Karpas-422 (cell line): ENCODE data around the gene NR6A1. TPM values are rescaled to one million over a fixed set of nuclear protein-coding genes. Genes with fewer than 3 reads are reported as not detected.

Source experiments
- DNase-seq: peaks from one replicate; pipeline ENCODE4 v3.0.0-alpha.2; 2015
- H2AFZ ChIP-seq: fragments of 200-600 bp; sonication (generic); 2 replicates; pipeline ENCODE4 v1.6.1; 2014; ENCODE audit warnings: antibody characterized with exemption, low read length, mixed read lengths
- H3K27ac ChIP-seq: fragments of 200-600 bp; sonication (generic); 2 replicates; pipeline ENCODE4 v1.5.1; 2014; ENCODE audit warnings: mild to moderate bottlenecking, low read length, moderate library complexity
- H3K27me3 ChIP-seq: fragments of 200-600 bp; sonication (generic); 2 replicates; pipeline ENCODE4 v1.6.1; 2014; ENCODE audit warnings: low read length, mixed read lengths
- H3K36me3 ChIP-seq: fragments of 200-600 bp; sonication (generic); 2 replicates; pipeline ENCODE4 v1.6.1; 2014; ENCODE audit warnings: low read length, mixed read lengths; ENCODE audit not compliant: insufficient read depth
- H3K4me1 ChIP-seq: fragments of 200-600 bp; sonication (generic); 2 replicates; pipeline ENCODE4 v1.6.1; 2014; ENCODE audit warnings: mild to moderate bottlenecking, low read length, mixed read lengths
- H3K4me2 ChIP-seq: fragments of 200-600 bp; sonication (generic); 2 replicates; pipeline ENCODE4 v1.6.1; 2014; ENCODE audit warnings: low read length, low read depth, mild to moderate bottlenecking; ENCODE audit not compliant: poor library complexity, severe bottlenecking
- H3K4me3 ChIP-seq: fragments of 200-600 bp; sonication (generic); 2 replicates; pipeline ENCODE4 v1.5.1; 2014; ENCODE audit warnings: mild to moderate bottlenecking, antibody characterized with exemption, low read length, mixed read lengths
- H3K79me2 ChIP-seq: fragments of 200-600 bp; sonication (generic); 2 replicates; pipeline ENCODE4 v1.6.1; 2014; ENCODE audit warnings: mild to moderate bottlenecking, low read length, mixed read lengths
- H3K9ac ChIP-seq: fragments of 200-600 bp; sonication (generic); 2 replicates; pipeline ENCODE4 v1.6.0; 2014; ENCODE audit warnings: low read length
- H3K9me2 ChIP-seq: fragments of 200-600 bp; sonication (generic), shearing (Covaris generic); replicated peaks from 2 replicates; pipeline ENCODE4 v1.6.0; 2014; ENCODE audit warnings: mild to moderate bottlenecking, low read length, moderate library complexity; ENCODE audit not compliant: insufficient read depth
- H3K9me3 ChIP-seq: fragments of 300-700, 200-600 bp; sonication (generic); 2 replicates; pipeline ENCODE4 v1.6.1; 2014; ENCODE audit warnings: low read length, mixed read lengths
- H4K20me1 ChIP-seq: fragments of 200-600 bp; sonication (generic); 2 replicates; pipeline ENCODE4 v1.6.1; 2014; ENCODE audit warnings: mild to moderate bottlenecking, antibody characterized with exemption, low read length, low read depth; ENCODE audit not compliant: insufficient read depth
- total RNA-seq: library from RNA; depleted of rRNA; stranded (reverse); fragments of >200 nt; shearing (Covaris generic); gene quantifications from 2 replicates; pipeline ENCODE4 v1.2.3, GENCODE V29; 2014; ENCODE audit warnings: low replicate concordance

NR6A1 gene
- total RNA-seq, 1 experiment from 2014 or later = 3.1 TPM

DNA sequence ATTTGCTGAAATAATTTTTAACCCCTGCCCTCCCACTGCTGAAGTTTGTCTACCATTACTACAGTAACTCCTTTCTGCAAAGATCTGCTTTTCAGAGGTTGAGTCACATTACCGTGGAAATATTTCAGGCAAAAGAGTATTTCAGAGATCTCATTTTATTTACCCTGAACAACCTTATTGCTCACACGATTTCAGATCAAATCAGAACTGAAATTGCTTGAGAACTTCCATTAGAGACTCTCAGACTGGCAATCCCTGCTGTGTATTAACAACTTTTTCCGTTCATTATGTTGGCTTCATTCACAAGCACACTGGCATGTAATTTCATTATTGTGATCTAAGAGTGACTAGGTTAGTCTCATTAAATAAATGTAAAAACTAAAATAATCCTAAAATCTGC is 16.1 kb downstream of the NR6A1 start:
- no peak overlapping the region for H3K27ac ChIP-seq
- no peak overlapping the region for H2AFZ ChIP-seq
- H3K36me3 ChIP-seq = no peaks in the 10 kb centered on the region
- no peaks in the 10 kb centered on the region for H3K79me2 ChIP-seq
- H3K4me3 ChIP-seq = no peak overlapping the region
- H3K4me2 ChIP-seq = no peak overlapping the region
- peaks cover 23% of the 10 kb centered on the region for H4K20me1 ChIP-seq
- no peaks in the 10 kb centered on the region for H3K9me2 ChIP-seq
- H3K4me1 ChIP-seq = peaks cover 3% of the 10 kb centered on the region; the same call in 1 of the 2 replicates
- H3K27me3 ChIP-seq = no peaks in the 10 kb centered on the region
- no peak overlapping the region for H3K9ac ChIP-seq
- no peak for DNase-seq
- H3K9me3 ChIP-seq = no peaks in the 10 kb centered on the region

DNA sequence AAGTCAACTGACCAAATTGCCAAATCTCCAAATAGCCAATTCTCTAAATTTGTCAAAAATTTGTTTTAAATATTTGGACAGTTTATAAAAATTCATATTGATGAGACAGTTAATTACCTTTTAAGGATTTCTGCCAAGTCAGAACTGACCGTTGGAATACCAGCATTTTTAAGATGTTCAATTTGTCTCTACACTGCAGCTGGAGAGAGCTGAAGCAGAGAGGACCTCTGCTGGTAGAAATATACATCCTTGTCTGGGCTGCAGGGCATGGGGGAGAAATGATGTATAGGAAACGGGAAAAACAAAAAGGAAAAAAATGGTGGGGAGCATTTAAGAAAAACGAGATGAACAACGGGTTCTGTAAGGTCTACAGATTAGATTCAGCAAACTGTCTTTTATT is 16.8 kb downstream of the NR6A1 start:
- Histone ChIP-seq H3K27me3 (no peaks in the 10 kb centered on the region), H3K4me1 (peaks cover 3% of the 10 kb centered on the region; the same call in 1 of the 2 replicates), H4K20me1 (peaks cover 23% of the 10 kb centered on the region), H3K36me3 (no peaks in the 10 kb centered on the region), H3K27ac (no peak overlapping the region), H3K4me2 (no peak overlapping the region), H2AFZ (no peak overlapping the region), H3K9ac (no peak overlapping the region), H3K79me2 (no peaks in the 10 kb centered on the region), H3K9me3 (no peaks in the 10 kb centered on the region), H3K4me3 (no peak overlapping the region), H3K9me2 (no peaks in the 10 kb centered on the region)
- no peak for DNase-seq

GRCh38 chr9:124752967-124753366 is 18.1 kb downstream of the NR6A1 start:
- H3K79me2 ChIP-seq = no peaks in the 10 kb centered on the region
- H3K27me3 ChIP-seq = no peaks in the 10 kb centered on the region
- DNase-seq = no peak
- no peak overlapping the region for H3K4me2 ChIP-seq
- no peaks in the 10 kb centered on the region for H3K9me3 ChIP-seq
- no peaks in the 10 kb centered on the region for H3K4me1 ChIP-seq
- H3K9ac ChIP-seq = no peak overlapping the region
- H3K36me3 ChIP-seq = no peaks in the 10 kb centered on the region
- H2AFZ ChIP-seq = no peak overlapping the region
- H3K4me3 ChIP-seq = no peak overlapping the region
- H3K9me2 ChIP-seq = no peaks in the 10 kb centered on the region
- peaks cover 17% of the 10 kb centered on the region for H4K20me1 ChIP-seq
- no peak overlapping the region for H3K27ac ChIP-seq

DNA sequence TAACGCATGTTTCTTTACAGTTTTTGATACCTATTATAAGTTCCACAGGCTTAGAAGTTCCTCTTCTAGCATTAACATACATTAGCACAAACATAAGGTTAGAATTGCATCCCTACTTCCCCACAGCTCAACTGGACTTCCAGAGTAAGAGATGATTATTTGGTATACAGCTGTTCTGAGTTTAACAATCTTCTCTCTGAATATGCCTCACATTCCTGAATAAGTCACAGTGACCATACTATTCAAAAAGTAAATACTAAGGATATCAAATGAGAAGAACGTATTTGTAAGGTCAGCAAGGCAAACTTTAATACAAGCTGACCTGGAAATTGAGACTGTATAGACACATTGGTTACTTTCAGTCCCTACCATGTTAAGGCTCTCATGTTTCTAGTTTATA is 21.3 kb downstream of the NR6A1 start:
- no peak overlapping the region for H3K4me3 ChIP-seq
- H2AFZ ChIP-seq = no peak overlapping the region
- peaks cover 17% of the 10 kb centered on the region for H4K20me1 ChIP-seq
- H3K4me2 ChIP-seq = no peak overlapping the region
- no peaks in the 10 kb centered on the region for H3K9me2 ChIP-seq
- no peak overlapping the region for H3K9ac ChIP-seq
- H3K36me3 ChIP-seq = no peaks in the 10 kb centered on the region
- H3K79me2 ChIP-seq = no peaks in the 10 kb centered on the region
- no peaks in the 10 kb centered on the region for H3K9me3 ChIP-seq
- no peak overlapping the region for H3K27ac ChIP-seq
- no peak for DNase-seq
- H3K4me1 ChIP-seq = no peaks in the 10 kb centered on the region
- H3K27me3 ChIP-seq = no peaks in the 10 kb centered on the region

DNA sequence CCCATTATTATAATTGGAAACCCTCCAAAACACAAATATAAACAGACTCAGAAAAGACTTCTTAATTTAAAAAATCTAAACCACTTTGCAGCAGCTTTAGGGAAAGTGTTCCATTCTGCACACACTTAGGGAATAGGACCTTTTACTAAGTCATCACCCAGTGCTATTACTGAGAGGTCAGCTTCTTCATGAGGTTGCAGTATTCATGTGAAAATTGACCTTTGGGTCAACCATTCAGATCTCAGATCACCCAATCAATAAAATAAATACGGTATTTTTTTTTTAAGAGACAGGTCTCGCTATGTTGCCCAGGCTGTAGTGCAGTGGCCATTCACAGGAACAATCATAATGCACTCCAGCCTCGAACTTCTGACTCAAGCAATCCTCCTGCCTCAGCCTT is 21.8 kb downstream of the NR6A1 start:
- H3K4me2 ChIP-seq = no peak overlapping the region
- no peaks in the 10 kb centered on the region for H3K36me3 ChIP-seq
- no peaks in the 10 kb centered on the region for H3K79me2 ChIP-seq
- no peaks in the 10 kb centered on the region for H3K9me2 ChIP-seq
- DNase-seq = no peak
- no peak overlapping the region for H3K9ac ChIP-seq
- no peaks in the 10 kb centered on the region for H3K9me3 ChIP-seq
- no peaks in the 10 kb centered on the region for H3K4me1 ChIP-seq
- no peak overlapping the region for H3K27ac ChIP-seq
- peaks cover 19% of the 10 kb centered on the region; the same call in 1 of the 2 replicates for H4K20me1 ChIP-seq
- H3K27me3 ChIP-seq = no peaks in the 10 kb centered on the region
- H2AFZ ChIP-seq = no peak overlapping the region
- H3K4me3 ChIP-seq = no peak overlapping the region

- Histone ChIP-seq H3K27ac (no peak overlapping the region), H2AFZ (no peak overlapping the region), H4K20me1 (peaks cover 28% of the 10 kb centered on the region), H3K79me2 (no peaks in the 10 kb centered on the region), H3K9me2 (no peaks in the 10 kb centered on the region), H3K4me3 (no peak overlapping the region), H3K27me3 (no peaks in the 10 kb centered on the region), H3K9ac (no peak overlapping the region), H3K9me3 (no peaks in the 10 kb centered on the region), H3K4me2 (no peak overlapping the region), H3K4me1 (no peaks in the 10 kb centered on the region), H3K36me3 (no peaks in the 10 kb centered on the region)
- no peak for DNase-seq
These were observed 24.0 kb downstream of the NR6A1 start for GRCh38 chr9:124747065-124747464.

DNA sequence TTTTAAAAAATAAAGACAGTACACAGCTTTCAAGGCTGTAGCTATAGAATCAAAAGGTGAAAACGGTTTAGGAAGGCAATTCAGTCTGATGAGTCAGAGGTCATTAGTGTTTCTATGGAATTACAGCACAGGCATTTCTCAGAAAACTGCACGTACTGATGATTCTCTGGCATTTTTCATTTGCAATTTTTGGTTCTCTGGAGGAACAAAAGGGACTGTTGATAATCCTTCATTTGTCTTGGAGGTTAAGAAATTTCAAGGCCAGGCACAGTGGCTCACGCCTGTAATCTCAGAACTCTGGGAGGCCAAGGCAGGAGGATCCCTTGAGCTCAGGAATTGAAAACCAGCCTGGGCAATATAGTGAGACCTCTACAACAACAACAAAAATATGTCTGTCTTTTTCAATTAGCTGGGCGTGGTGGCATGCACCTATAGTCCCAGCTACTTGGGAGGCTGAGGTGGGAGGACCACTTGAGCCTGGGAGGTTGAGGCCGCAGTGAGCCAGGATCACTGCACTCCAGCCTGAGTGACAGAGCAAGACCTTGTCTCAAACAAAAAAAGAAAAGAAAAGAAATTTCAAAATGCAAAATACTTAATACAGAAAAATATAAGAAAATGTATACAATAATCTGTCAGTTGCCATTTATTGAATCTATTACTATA is 27.3 kb downstream of the NR6A1 start:
- peaks cover 30% of the 10 kb centered on the region; the same call in 1 of the 2 replicates for H4K20me1 ChIP-seq
- H3K4me1 ChIP-seq = peaks cover 5% of the 10 kb centered on the region
- no peaks in the 10 kb centered on the region for H3K9me2 ChIP-seq
- H3K36me3 ChIP-seq = no peaks in the 10 kb centered on the region
- no peak overlapping the region for H3K4me2 ChIP-seq
- H3K27ac ChIP-seq = no peak overlapping the region
- H3K9me3 ChIP-seq = no peaks in the 10 kb centered on the region
- no peaks in the 10 kb centered on the region for H3K79me2 ChIP-seq
- H3K27me3 ChIP-seq = no peaks in the 10 kb centered on the region
- no peak overlapping the region for H2AFZ ChIP-seq
- no peak overlapping the region for H3K9ac ChIP-seq
- H3K4me3 ChIP-seq = no peak overlapping the region
- no peak for DNase-seq

DNA sequence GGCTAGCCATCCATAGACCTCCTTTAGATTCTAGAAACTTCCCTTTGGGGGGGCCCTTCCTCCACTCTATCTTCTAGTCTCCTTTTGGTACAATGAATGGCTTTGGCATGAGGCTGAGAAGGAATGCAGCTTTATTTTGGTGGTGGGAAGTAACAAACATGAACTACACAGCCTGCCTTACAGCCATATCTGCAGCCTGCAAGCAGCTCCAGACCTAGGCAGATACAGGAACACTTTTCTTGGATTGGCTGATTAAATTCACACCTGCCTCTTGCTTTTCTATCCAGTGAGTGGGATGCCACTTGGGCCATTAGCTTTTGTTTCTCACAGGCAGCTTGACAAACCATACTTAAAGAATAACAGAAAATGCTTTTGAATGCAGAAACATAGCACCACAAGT is 28.2 kb downstream of the NR6A1 start:
- H3K9me2 ChIP-seq = no peaks in the 10 kb centered on the region
- no peaks in the 10 kb centered on the region for H3K9me3 ChIP-seq
- DNase-seq = no peak
- no peaks in the 10 kb centered on the region for H3K36me3 ChIP-seq
- H4K20me1 ChIP-seq = peaks cover 29% of the 10 kb centered on the region; the same call in 1 of the 2 replicates
- peaks cover 5% of the 10 kb centered on the region for H3K4me1 ChIP-seq
- no peak overlapping the region for H3K9ac ChIP-seq
- H3K4me2 ChIP-seq = no peak overlapping the region
- no peaks in the 10 kb centered on the region for H3K79me2 ChIP-seq
- no peaks in the 10 kb centered on the region for H3K27me3 ChIP-seq
- H3K27ac ChIP-seq = no peak overlapping the region
- H2AFZ ChIP-seq = no peak overlapping the region
- H3K4me3 ChIP-seq = no peak overlapping the region
